DMS53 treated with DMSO at 0.1 percent for 48 hours (cell line): Measurements from ENCODE around the gene NUB1.

Experiments
- DNase-seq: peaks from one replicate; lab custom pipeline; 2025; ENCODE audit not compliant: unreplicated experiment; lab: John Stamatoyannopoulos, UW

NUB1 gene

DNA sequence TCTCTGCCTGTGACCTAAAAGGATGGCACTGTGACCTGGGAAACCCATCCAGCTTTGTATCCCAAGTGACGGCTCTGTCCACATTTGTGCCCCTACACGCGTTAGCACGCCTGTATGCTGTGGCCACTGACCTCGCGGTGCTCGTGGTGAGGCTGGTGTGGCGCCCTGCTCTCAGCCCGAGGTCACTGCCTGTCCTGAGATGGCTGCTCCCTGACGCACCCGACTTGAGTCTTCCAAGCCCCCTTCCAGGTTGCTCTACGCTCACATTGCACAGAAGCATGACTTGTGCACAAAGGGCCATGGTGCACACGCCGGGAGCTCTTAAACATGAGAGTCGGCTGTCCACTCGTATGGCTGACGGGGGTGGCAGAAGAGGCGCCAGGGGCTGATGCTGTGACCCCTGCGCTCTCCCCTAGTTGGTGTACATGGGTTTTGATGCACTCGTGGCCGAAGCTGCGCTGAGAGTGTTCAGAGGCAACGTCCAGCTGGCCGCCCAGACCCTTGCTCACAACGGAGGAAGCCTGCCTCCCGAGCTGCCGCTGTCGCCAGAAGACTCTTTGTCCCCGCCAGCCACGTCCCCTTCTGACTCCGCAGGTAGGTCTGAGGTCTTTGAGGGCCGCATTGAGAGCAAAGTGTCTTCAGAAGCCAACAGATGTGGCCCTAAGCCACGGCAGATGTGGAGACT, 34.7 kb downstream of the NUB1 start:
- DNase-seq = no peak

DNA sequence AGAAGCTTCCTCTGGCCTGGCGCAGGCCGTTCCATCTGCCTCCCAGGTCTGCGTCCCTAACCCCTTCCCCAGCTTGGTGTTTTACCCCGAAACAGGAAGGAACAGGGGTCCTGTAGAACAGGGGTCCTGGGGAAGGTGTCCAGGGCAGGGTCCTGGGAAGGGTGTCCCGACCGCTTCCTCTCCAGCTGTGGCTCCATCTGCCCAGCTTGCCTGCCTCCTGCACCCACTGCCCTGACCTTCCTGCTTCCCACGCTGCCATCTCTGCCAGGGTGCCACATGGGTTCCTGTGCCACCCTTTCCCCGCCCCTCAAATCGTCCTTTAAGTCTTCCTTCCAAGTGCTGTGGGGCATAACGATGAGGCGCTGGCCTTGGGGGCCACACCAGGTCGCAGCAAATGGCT, 35.8 kb downstream of the NUB1 start:
- DNase-seq = no peak

DNA sequence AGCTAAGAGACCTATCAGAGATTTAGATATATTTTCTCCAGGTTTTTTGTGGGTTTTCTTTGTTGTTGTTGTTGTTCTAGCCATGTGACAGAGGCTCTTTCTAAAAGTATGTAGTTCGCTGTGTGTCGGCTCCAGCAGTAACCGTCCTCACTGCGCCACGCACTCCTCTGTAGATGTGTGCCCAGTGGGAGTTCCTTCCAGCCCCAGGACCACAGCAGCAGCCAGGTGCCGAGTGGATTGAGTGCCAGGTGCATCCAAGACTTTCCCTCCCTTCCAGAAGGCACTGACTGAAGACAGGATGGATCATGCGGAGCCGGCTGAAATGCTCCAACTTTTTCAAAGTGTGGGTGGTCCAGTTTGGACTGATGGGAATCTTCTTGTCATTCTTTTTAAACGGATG, 36.4 kb downstream of the NUB1 start:
- DNase-seq = no peak

DNA sequence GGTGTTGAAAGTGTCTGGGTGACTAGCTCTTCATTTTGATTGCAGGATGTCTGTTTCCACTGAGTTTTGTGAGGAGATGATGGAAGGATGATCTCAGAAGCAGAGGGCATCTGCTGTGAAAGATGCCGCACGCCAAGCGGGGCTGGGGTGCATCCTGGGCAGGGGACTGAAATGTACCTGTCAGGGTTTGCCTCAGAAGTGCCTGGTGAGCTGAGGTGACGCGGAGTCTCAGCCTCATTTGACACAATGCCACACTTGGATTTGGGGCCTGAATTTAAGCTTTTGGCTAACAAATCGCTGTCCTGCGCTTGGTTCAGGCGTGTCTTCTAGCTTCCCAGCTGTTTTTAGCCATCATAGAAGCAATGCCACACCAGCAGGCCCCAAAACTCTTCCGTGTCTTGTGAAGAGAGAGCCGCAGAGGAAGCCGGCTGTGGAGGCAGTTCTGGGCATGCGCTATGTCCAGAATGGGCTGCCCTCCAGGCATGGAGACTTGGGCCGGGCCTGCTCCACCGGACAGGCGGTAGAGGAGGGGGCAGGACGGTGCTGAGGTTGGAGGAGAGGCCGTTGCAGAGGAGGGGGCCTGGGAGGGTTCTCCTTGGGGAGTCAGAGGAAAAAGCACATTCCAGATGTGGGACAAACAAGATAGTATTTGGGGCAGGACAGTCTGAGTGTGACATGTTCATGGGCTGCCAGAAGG, 37.0 kb downstream of the NUB1 start:
- DNase-seq = no peak

DNA sequence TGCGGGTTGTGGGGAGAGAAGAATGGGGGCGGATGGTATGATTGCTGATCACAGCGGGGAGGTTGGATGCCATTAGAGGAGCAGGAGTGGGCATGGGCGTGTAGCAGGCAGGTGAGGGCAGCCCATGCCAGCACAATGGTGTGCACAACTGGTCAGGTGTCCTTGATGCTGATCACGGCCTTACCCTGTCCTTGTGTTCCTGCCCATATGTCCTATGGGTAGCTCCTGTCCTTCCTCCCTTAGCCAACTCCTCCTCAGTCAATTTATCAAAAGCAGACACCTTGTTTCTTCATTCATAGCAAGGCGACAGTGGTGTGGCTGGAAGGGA, 37.5 kb downstream of the NUB1 start:
- DNase-seq = no peak

DNA sequence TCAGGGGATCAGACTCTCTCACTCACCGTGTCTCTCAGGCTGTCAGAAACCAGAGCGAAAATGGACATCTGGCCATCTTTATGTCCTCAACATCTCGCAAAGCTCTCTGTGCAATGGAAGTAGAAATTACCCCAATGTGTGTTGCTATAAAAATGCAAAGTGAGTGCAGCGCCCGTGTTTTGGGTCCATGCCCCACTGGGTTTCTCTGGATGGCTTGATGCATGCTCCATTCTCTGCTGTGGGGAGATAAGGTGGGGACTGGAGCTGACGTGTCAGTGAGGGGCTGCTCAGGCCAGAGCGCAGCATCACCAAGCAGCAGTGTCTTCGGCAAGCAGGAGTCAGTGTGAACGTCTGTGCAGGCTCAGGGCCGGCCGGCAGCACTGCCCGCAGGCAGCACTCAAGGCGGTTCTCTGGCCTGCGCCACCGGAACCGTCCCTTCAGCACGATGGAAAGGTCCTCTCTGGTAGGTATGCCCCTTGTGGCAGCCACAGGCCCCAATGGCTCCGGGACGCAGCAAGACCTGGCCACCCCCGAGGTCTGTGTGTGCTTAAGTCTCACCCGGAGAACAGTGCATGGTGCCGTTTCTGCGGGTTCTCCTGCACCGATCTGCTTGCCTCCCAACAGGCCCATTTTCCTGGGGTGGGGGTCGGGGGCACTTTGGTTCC, 38.1 kb downstream of the NUB1 start:
- DNase-seq = no peak

DNA sequence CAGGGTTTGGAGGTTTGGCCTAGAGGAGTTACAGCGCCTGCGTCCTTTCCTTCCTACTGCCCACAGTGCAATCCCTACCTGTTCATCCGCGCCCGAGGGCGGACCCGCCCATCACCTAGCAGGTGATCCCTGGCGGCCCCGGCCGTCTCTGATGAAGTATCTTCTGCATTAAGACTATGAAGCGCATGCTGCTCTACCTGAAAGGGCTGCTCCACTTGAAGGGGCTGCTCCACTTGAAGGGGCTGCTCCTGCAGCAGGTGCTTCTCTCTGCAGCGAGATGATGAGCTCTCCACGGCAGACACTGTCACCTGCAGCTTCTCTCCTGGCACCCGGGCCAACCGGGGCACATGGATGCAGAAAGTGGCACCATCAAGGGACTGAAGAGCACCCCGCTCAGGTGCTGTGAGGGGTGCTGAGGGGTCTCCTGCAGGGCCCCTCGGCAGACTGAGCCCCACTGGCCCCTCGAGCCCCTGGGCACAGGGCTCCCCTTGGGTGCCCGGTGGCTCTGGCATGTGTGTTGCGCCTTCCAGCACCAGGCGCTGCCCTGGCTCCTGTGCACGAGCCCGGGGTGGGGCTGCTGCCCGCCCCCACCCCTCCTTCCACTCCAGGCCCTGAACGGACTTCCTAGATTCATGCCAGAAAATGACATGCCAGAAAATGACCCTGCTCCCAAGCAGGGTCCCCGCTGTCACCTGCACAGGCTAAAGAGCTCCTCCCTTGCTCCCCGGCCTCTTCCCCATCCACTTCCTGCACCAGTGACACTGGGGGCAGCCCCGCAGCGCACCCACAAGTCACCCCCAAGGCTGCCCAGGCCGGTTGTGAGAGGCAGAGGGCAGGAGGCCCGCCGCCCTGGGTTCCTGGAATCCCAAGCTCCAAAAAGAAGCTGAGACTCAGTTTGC, 38.8 kb downstream of the NUB1 start:
- no peak for DNase-seq

DNA sequence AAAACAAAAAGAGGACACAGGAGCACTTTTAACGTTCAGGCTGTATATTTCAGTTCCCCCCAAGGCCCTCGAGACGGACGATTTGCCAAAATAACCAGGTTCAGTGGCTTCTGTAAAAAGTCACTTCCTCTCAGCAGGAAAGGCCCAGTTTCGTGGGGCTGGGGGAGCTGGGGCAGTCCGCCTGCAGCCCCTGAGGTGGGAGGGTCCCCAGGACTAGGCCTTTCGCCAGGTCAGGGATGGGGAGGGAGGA, 39.4 kb downstream of the NUB1 start:
- no peak for DNase-seq

DNA sequence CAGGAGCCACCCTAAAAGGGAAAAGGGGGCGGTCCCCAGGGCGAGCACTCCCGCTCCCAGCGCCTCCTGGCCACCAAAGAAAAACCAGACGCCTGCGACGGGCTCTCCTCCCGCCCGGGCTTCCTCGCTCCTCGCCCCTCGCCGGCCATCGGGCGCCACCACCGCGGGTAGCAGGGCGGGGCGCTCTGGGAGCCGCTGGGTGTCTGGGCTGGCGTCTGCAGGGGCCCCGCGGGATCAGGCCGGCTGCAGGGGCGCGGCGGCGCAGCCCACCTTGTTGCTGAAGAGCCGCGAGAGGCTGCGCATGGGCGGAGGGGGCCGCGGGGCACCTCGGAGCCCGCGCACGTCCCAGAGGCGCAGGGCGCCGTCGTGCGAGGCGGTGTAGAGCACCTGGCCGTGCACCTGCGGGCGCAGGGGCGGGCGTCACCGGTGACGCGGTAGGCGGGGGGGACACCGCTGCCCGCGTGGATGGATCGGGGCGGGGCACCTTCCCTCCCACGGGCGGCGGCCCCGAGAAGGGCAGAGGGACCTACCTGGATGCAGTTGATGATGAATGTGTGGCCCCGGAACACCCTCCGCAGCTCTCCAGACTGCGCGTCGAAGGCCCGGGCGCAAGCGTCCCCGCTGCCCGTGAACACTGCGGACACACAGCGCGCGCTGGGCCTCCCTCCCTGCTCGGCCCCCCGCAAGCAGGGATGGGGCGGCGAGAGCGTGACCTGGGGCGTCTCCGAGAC, 39.9 kb downstream of the NUB1 start:
- DNase-seq = no peak

DNA sequence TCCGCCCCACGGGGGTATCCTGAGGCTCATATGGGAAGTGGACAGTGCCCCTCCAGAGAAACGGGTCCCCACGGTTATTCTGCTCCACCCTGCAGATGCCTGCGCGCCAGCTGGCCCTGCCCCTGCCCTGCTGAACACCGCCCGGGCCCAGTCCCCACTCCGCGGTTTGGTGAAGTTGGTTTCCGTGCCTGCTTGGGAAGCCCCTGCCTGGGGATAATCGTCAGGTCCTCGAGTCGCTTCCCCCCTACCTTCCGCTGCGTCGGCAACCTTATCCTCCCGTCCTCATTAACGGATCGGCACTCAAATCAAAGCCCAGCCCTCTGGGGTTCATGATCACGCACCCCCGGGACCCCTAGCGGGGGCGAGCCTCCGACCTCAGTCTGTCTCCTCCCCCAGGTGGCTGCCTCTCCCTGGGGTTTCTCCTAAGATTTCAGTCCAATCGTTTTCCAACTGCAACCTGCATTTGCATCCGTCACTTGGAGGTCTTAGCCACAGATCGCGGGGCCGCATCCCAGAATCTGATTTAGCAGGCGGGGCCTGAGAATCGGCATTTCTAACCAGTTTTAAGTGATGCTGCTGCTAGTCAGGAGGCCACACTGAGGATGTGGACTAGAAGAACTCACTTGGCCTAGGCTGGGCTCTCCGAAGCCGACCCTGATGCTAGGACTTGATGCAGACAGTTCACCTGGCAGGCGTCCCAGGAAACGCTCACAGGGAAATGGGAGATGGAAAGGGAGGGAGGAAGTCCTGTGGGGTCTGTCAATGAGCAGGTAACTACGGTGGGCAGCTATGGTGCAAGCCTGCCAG, 40.7 kb downstream of the NUB1 start:
- no peak for DNase-seq

DNA sequence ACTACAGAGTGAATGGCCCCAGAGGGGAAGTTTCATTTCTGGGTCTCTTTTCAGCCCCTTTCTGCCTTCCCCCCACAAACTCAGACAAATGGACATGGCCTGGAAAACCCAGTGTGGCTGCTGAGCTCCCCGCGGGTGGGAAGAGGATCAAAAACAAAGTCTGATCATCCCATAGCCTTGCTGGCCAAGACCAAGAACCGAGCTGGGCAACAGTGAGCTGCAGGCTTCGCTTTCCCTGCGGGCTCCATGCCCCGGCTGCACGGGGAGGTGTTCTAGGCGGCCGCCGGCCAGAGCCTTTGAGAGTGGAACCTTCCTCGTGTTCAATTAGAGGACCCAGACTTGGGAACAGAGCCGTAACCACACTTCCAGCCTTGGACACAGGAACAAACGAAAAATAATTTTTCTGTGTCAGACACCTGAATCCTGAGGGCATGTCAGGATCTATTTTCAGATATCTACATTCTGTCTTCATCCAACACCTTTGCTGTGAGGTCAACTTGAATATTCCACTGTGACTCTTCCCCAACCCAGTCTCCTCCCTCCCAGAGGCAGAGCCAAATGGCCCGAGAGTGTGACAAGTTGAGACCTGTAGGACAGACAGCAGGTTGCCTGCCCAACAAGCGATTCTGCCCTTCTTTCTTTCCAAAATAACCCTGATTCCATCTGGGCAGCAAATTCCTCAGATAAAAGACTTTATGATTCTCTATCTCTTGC, 42.2 kb downstream of the NUB1 start:
- no peak for DNase-seq

DNA sequence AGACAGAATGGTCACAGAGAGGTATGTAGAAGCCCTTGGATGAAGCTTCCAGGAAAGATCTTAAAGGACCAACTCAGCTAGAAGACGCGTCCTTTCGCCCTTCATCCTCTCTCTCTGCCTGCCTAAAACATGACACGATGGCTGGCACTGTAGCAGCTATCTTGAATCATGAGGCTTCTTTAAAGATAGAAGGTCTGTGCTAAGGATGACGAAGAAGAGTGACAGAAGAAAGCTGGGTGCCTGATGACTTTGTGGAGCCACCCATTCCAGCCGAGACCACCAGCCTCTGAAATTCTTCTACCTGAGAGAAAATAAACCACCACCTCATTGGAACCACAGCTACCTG, 42.7 kb downstream of the NUB1 start:
- DNase-seq = no peak

DNA sequence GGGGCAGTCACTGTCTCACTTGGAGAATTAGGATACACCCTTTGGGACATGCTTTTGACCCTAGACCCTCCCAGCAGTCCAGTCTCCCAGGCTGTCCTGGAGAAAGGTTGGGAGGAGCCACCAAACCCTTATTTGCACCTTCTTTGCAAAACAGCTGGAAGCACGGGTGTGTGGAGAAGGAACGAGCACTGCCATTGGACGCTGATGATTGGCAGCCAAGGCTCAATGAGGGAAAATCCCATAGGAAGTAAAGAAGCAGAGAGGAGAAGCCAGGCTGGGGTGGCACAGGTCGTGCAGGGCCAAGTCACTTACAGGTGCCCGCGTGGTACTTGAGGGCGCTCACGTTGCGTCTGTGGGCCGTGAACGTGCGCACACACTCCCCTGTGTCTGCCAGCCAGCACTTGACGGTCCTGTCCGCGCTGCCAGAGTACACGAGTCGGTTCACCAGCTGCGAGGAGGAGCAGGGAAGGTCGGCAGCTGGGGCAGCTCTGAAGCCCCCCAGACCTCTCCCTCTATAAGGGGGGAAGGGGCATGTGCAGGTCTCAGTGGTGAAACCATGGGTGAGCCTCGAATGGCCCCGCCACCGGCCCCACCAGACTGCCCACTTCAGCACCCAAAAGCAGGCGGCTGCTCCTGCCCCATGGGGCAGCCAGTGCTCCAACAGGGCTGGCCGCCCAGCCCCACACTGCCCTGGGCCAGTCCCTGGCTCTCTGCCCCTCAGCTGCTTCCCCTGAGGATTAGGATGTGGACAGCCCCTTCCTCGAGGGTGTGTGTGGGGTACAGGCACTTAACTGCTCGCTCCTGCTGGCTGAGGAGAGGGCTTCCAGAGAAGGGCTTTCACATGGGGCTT, 43.4 kb downstream of the NUB1 start:
- no peak for DNase-seq

DNA sequence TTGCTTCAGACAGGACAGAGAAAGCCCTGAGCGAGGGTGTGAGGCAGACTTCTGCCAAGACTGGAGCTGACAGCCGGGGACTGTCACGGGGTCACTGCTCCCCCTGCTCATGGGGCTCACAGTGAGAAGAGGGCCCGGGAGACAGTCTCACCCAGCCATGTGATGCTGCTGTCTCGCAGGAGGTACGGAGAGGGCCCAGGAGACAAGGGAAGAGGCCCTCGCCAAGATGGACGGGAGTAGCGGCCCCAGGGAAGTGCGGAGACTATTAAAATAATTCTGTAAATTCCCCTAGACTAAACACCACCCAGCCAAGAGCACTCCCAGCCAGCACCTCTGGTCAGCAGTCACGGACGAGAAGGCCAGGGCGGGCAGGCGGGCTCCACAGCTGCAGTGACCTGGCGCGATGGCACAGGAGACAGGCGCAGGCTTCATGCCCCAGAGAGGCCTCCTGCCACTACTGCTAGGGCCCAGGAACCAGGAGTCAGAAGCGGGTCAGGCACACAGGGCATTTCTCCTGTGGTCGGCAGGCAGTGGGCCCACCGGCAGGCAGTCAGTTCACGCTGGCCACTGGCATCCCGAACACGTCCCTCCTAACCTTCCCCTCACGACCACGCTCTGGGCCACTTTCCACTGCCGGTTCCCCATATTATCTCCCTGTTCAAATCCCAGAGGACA, 44.2 kb downstream of the NUB1 start:
- DNase-seq = no peak

DNA sequence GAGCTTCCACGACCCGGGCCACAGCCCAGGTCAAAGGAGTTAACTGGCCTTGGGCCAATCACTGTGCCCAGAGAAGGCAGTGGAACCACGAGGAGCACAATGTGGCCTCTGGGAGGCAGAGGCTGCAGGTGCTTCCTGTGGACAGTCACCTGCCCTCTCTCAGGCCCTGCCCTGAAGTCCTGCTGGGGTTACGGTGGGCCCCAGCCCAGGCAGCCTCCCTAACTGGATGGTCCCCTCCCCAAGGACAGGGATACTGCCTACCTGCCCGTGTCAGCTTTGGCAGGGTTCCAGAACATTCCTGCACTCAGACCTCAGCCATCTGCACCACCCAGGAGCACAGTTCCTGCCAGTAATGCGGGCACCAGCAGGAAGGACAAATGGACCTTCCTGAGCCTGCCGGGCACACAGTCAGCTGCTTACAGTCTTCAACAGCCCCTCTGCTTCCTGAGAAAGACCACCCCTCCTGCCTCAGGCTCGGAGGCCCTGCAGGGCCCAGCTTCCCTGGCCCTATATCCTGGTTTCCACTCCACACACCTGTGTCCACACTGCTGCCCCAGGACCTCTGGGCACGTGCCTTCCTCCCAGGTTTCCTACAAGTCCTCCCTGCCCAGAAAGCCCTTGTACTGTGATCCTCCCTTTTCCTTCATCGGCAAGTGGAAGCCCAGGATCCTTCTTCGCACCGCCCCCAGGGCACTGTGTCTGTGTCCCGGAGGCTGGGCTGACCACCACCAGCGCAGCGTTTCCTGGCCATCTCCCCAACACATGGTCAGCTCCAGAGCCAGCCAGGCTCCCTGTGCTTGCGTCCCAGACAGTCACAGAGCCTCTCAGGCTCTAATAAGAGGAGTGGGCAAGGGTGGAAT, 44.9 kb downstream of the NUB1 start:
- no peak for DNase-seq

DNA sequence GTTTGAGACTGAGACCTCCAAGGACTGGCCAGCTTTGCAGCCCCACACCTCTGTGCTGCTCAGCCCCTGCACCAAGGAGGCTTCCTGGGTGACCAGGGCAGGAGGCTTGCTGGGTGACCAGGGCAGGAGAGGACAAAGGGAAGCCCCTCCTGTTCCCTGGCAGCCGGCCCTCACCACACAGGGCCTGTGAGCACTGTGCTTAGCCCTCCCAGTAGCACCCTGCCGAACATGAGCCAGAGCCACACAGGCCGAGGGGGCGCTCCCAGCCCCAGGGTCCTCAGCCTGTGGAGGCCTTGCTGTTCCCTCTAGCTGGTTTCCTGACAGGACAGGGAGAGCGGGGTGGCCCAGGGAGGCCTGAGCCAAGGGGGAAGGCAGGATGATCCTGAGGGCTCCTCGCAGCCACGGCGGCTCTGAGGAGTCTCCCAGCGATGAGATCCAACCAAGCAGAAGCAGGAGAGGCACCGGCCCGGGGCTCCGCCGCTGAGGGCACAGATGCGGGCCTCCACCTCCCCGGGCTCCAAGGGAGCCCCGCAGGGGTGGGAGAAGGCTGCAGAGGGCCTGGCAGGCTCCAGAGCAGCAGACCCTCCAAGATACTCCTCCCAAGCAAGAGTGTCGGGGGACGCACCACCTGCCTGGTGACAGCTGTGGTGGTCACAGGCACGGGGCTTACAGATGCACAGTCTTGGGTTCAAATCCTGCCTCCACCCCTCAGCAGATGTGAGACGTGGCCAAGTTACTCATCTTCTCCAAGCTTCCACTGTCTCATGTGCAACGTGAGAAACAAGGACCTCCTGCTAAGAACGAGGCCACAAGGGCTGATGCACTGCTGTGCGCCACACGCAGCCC, 45.8 kb downstream of the NUB1 start:
- DNase-seq = no peak

DNA sequence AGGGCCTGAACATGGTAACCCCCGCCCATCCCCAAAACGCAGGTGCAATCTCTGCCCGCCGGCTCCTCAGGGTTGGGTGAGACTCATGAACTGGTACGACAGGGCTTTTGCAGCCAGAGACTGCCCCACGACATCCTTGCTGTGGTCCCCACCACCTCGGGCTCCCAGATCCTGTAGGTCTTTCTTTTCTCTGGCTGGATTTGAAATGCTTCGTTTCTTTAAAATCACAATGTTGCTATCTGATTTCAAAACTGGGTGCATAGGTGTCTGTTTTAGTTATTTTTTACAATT, 46.3 kb downstream of the NUB1 start:
- DNase-seq = no peak
